T-helper 1 cell treated with Interleukin-12 subunit alpha and Interleukin-12 subunit beta and Interleukin-4 antibody, amounts not matched to agents 30 ng/mL and 1 ng/mL, for 36 hours (primary cell): Measurements from ENCODE around the gene ATE1. TPM values are rescaled to one million over a fixed set of nuclear protein-coding genes. Genes with fewer than 3 reads are reported as not detected.

Source experiments
- intact Hi-C: fragments of 100-400 bp; cut with micrococcal nuclease; formaldehyde crosslinking; loops from one replicate; pipeline ENCODE4 v1.15.1; 2024
- total RNA-seq: library from RNA; stranded (reverse); gene quantifications from 2 replicates; pipeline ENCODE4 v1.2.3, GENCODE V29; 2022

Gene ATE1
- total RNA-seq, 1 donor from 2014 or later: 26.4 TPM

- intact Hi-C loops: no loop called here
Measured at GRCh38 chr10:121880895-121881294, 46.9 kb downstream of the ATE1 start.

GRCh38 chr10:121879476-121879875 lies 48.4 kb downstream of the ATE1 start:
- intact Hi-C loops: no loop called here

GRCh38 chr10:121873236-121873635 lies 54.6 kb downstream of the ATE1 start:
- intact Hi-C loops: no loop called here

GRCh38 chr10:121870413-121870812 lies 57.4 kb downstream of the ATE1 start:
- intact Hi-C loops: no loop called here

- intact Hi-C loops: no loop called here
Measured at GRCh38 chr10:121865554-121865953, 62.3 kb downstream of the ATE1 start.

GRCh38 chr10:121864653-121865052 lies 63.2 kb downstream of the ATE1 start:
- intact Hi-C loops: no loop called here

- intact Hi-C loops: no loop called here
Measured at GRCh38 chr10:121864168-121864567, 63.7 kb downstream of the ATE1 start.

- intact Hi-C loops: no loop called here
Measured at GRCh38 chr10:121862649-121863048, 65.2 kb downstream of the ATE1 start.

- intact Hi-C loops: no loop called here
Measured at GRCh38 chr10:121862042-121862441, 65.8 kb downstream of the ATE1 start.

GRCh38 chr10:121860810-121861209 lies 67.0 kb downstream of the ATE1 start:
- intact Hi-C loops: no loop called here

GRCh38 chr10:121854809-121855445 lies 72.9 kb downstream of the ATE1 start:
- intact Hi-C loops: no loop called here

- intact Hi-C loops: no loop called here
Measured at GRCh38 chr10:121853950-121854349, 73.9 kb downstream of the ATE1 start.

- intact Hi-C loops: no loop called here
Measured at GRCh38 chr10:121851786-121852185, 76.0 kb downstream of the ATE1 start.

GRCh38 chr10:121848082-121848481 lies 79.7 kb downstream of the ATE1 start:
- intact Hi-C loops: no loop called here

- intact Hi-C loops: no loop called here
Measured at GRCh38 chr10:121846555-121846954, 81.3 kb downstream of the ATE1 start.

- intact Hi-C loops: no loop called here
Measured at GRCh38 chr10:121845044-121845784, 82.6 kb downstream of the ATE1 start.

- intact Hi-C loops: no loop called here
Measured at GRCh38 chr10:121844537-121844936, 83.3 kb downstream of the ATE1 start.

GRCh38 chr10:121843379-121843778 lies 84.5 kb downstream of the ATE1 start:
- intact Hi-C loops: no loop called here

- intact Hi-C loops: no loop called here
Measured at GRCh38 chr10:121841862-121842261, 86.0 kb downstream of the ATE1 start.

GRCh38 chr10:121838931-121839330 lies 88.9 kb downstream of the ATE1 start:
- intact Hi-C loops: no loop called here

GRCh38 chr10:121838149-121838548 lies 89.7 kb downstream of the ATE1 start:
- intact Hi-C loops: no loop called here

- intact Hi-C loops: no loop called here
Measured at GRCh38 chr10:121836171-121836570, 91.7 kb downstream of the ATE1 start.

- intact Hi-C loops: no loop called here
Measured at GRCh38 chr10:121835376-121835775, 92.5 kb downstream of the ATE1 start.
